Measurements from ENCODE around the gene PSMA2. TPM values are rescaled to one million over a fixed set of nuclear protein-coding genes. Genes with fewer than 3 reads are reported as not detected.

Gene PSMA2
- total RNA-seq, 1 donor from 2014 or later, result 46.9 TPM

- Histone ChIP-seq H3K27ac (no peak overlapping the region), H3K36me3 (peaks cover 0 to 25% of the 10 kb centered on the region in 2 donors), H3K9me3 (no peaks in the 10 kb centered on the region), H3K4me1 (peaks cover 66% of the 10 kb centered on the region), H3K27me3 (no peaks in the 10 kb centered on the region), H3K4me3 (no peak overlapping the region)
- TF ChIP-seq CTCF (IDR thresholded peaks at IDR 0.05) (no peak), POLR2AphosphoS5 (IDR thresholded peaks at IDR 0.05; ENCODE audit: insufficient read depth in 1 of 2, low read depth in 1 of 2) (no peak), POLR2A (IDR thresholded peaks at IDR 0.05) (no peak)
- no peak for DNase-seq (ENCODE audit: extremely low spot score in 2 of 2)
- intact Hi-C loops (cut with DNase I), result no loop called here
These were observed 3.2 kb downstream of the PSMA2 start for GRCh38 chr7:42928754-42929153.

GRCh38 chr7:42926204-42926603, 5.8 kb downstream of the PSMA2 start:
- peaks cover 0 to 48% of the 10 kb centered on the region in 2 donors for H3K36me3 ChIP-seq
- H3K9me3 ChIP-seq, result no peaks in the 10 kb centered on the region
- no peaks in the 10 kb centered on the region for H3K27me3 ChIP-seq
- peaks cover 53% of the 10 kb centered on the region for H3K4me1 ChIP-seq
- no peak overlapping the region for H3K4me3 ChIP-seq
- intact Hi-C loops (cut with DNase I), result no loop called here
- DNase-seq (ENCODE audit: extremely low spot score in 2 of 2), result no peak
- TF ChIP-seq CTCF (IDR thresholded peaks at IDR 0.05) (no peak), POLR2A (IDR thresholded peaks at IDR 0.05) (no peak)
- no peak overlapping the region for H3K27ac ChIP-seq

- no peak overlapping the region for H3K27ac ChIP-seq
- no peaks in the 10 kb centered on the region for H3K27me3 ChIP-seq
- no peak overlapping the region for H3K4me3 ChIP-seq
- DNase-seq (ENCODE audit: extremely low spot score in 2 of 2), result no peak
- TF ChIP-seq CTCF (IDR thresholded peaks at IDR 0.05) (no peak), POLR2A (IDR thresholded peaks at IDR 0.05) (no peak), POLR2AphosphoS5 (IDR thresholded peaks at IDR 0.05; ENCODE audit: insufficient read depth in 1 of 2, low read depth in 1 of 2) (no peak)
- intact Hi-C loops (cut with DNase I), result no loop called here
- no peaks in the 10 kb centered on the region for H3K9me3 ChIP-seq
- H3K4me1 ChIP-seq, result peaks cover 48% of the 10 kb centered on the region
- H3K36me3 ChIP-seq, result peaks cover 0 to 54% of the 10 kb centered on the region in 2 donors
These were observed 6.3 kb downstream of the PSMA2 start for GRCh38 chr7:42925630-42926029.

- intact Hi-C loops (cut with DNase I), result no loop called here
These were observed 7.6 kb downstream of the PSMA2 start for GRCh38 chr7:42924223-42924838.

More at GRCh38 chr7:42924223-42924838, 7.6 kb downstream of the PSMA2 start:
- H3K4me1 ChIP-seq, result peaks cover 35% of the 10 kb centered on the region
- H3K27ac ChIP-seq, result no peak overlapping the region
- no peak overlapping the region for H3K4me3 ChIP-seq
- H3K27me3 ChIP-seq, result no peaks in the 10 kb centered on the region
- H3K36me3 ChIP-seq, result peaks cover 0 to 65% of the 10 kb centered on the region in 2 donors
- H3K9me3 ChIP-seq, result no peaks in the 10 kb centered on the region
- no peak for DNase-seq (ENCODE audit: extremely low spot score in 2 of 2)
- no peak for TF ChIP-seq CTCF (IDR thresholded peaks at IDR 0.05)
- TF ChIP-seq POLR2A (IDR thresholded peaks at IDR 0.05), result no peak
- TF ChIP-seq POLR2AphosphoS5 (IDR thresholded peaks at IDR 0.05; ENCODE audit: insufficient read depth in 1 of 2, low read depth in 1 of 2), result no peak
